Thyroid gland (tissue), 4 donors: Measurements from ENCODE around the gene GALNTL6.

Source experiments
- POLR2A ChIP-seq, 2 donors: fragments of 450-650 bp; IDR thresholded peaks; one replicate each; pipeline ENCODE4 v1.6.1; 2017; ENCODE audit warnings: antibody characterized with exemption in 2 of 2, mild to moderate bottlenecking in 2 of 2, moderate library complexity in 1 of 2
- TF ChIP-seq, protein P1 (sequence below), 6 experiments: fragments of 200-600 bp in 3 of 6; fragments of 450-650 bp in 3 of 6; sonication (generic) in 3 of 6; IDR thresholded peaks; one replicate each; pipeline ENCODE4 v1.5.1; 2016 to 2019; ENCODE audit warnings: antibody characterized with exemption in 6 of 6, mild to moderate bottlenecking in 2 of 6, inconsistent platforms in 1 of 6, moderate library complexity in 1 of 6

DNA sequence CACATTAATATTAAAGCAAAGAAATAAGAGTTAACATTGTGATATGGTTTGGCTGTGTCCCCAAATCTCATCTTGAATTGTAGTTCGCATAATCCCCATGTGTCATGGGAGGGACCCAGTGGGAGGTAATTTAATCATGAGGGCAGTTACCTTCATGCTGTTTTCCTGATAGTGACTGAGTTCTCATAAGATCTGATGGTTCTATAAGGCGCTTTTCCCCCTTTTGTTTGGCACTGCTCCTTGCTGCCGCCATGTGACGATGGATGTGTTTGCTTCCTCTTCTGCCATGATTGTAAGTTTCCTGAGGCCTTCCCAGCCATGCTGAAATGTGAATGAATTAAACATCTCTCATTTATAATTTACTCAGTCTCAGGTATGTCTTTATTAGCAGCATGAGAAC lies 1201.6 kb downstream of the GALNTL6 start:
- TF ChIP-seq, protein P1, sequence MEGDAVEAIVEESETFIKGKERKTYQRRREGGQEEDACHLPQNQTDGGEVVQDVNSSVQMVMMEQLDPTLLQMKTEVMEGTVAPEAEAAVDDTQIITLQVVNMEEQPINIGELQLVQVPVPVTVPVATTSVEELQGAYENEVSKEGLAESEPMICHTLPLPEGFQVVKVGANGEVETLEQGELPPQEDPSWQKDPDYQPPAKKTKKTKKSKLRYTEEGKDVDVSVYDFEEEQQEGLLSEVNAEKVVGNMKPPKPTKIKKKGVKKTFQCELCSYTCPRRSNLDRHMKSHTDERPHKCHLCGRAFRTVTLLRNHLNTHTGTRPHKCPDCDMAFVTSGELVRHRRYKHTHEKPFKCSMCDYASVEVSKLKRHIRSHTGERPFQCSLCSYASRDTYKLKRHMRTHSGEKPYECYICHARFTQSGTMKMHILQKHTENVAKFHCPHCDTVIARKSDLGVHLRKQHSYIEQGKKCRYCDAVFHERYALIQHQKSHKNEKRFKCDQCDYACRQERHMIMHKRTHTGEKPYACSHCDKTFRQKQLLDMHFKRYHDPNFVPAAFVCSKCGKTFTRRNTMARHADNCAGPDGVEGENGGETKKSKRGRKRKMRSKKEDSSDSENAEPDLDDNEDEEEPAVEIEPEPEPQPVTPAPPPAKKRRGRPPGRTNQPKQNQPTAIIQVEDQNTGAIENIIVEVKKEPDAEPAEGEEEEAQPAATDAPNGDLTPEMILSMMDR (IDR thresholded peaks at IDR 0.05), result no peak
- TF ChIP-seq POLR2A (IDR thresholded peaks at IDR 0.05), result no peak
